GM23248 (cell line): ENCODE data around the gene TBC1D2. TPM values are rescaled to one million over a fixed set of nuclear protein-coding genes. Genes with fewer than 3 reads are reported as not detected.

Experiments
- DNase-seq: peaks from one replicate; pipeline ENCODE4 v3.0.0-alpha.2; 2015
- H2AFZ ChIP-seq: fragments of 200-600 bp; sonication (generic); 2 replicates; pipeline ENCODE4 v1.6.1; 2016; ENCODE audit warnings: antibody characterized with exemption
- H3F3A ChIP-seq: fragments of 200-600 bp; sonication (generic); 2 replicates; pipeline ENCODE4 v1.6.1; 2016; ENCODE audit warnings: mild to moderate bottlenecking, antibody characterized with exemption, mixed run types; ENCODE audit not compliant: insufficient read depth
- H3K27ac ChIP-seq: fragments of 200-600 bp; sonication (generic); 2 replicates; pipeline ENCODE4 v1.5.1; 2016; ENCODE audit warnings: mild to moderate bottlenecking
- H3K27me3 ChIP-seq: fragments of 200-600 bp; sonication (generic); replicated peaks from 2 replicates; pipeline ENCODE4 v1.6.1; 2016; ENCODE audit warnings: mild to moderate bottlenecking; ENCODE audit not compliant: insufficient read depth
- H3K36me3 ChIP-seq: fragments of 200-600 bp; sonication (generic); 2 replicates; pipeline ENCODE4 v1.6.1; 2016; ENCODE audit warnings: low read depth, mild to moderate bottlenecking
- H3K4me1 ChIP-seq: fragments of 200-600 bp; sonication (generic); 2 replicates; pipeline ENCODE4 v1.6.1; 2016; ENCODE audit warnings: mild to moderate bottlenecking; ENCODE audit not compliant: insufficient read depth
- H3K4me2 ChIP-seq: fragments of 200-600 bp; sonication (generic); one replicate; pipeline ENCODE4 v1.6.1; 2016; ENCODE audit warnings: mild to moderate bottlenecking; ENCODE audit not compliant: unreplicated experiment
- H3K4me3 ChIP-seq: fragments of 200-600 bp; sonication (generic); 2 replicates; pipeline ENCODE4 v1.5.1; 2016; ENCODE audit warnings: mild to moderate bottlenecking
- H3K79me2 ChIP-seq: fragments of 200-600 bp; sonication (generic); 2 replicates; pipeline ENCODE4 v1.6.1; 2016; ENCODE audit warnings: mild to moderate bottlenecking; ENCODE audit not compliant: insufficient read depth
- H3K9ac ChIP-seq: fragments of 200-600 bp; sonication (generic); 2 replicates; pipeline ENCODE4 v1.6.1; 2016; ENCODE audit warnings: mild to moderate bottlenecking
- H3K9me2 ChIP-seq: fragments of 200-600 bp; sonication (generic); 2 replicates; pipeline ENCODE4 v1.6.1; 2016; ENCODE audit warnings: mixed run types, mild to moderate bottlenecking, moderate library complexity; ENCODE audit not compliant: insufficient read depth
- H3K9me3 ChIP-seq: fragments of 200-600 bp; sonication (generic); one replicate; pipeline ENCODE4 v1.6.1; 2017; ENCODE audit warnings: low read depth
- H4K20me1 ChIP-seq: fragments of 200-600 bp; sonication (generic); 2 replicates; pipeline ENCODE4 v1.6.0; 2016; ENCODE audit not compliant: insufficient read depth
- EZH2 ChIP-seq: fragments of 200-600 bp; sonication (generic); IDR thresholded peaks from 2 replicates; pipeline ENCODE4 v1.6.1; 2018; ENCODE audit warnings: antibody characterized with exemption, mild to moderate bottlenecking; ENCODE audit not compliant: insufficient read depth, poor library complexity, severe bottlenecking
- EZH2phosphoT487 ChIP-seq: fragments of 200-600 bp; sonication (generic); IDR thresholded peaks from 2 replicates; pipeline ENCODE4 v1.6.1; 2018; ENCODE audit warnings: antibody characterized with exemption, moderate library complexity, mild to moderate bottlenecking, low read depth; ENCODE audit not compliant: insufficient read depth
- WGBS, 2 experiments: methylation state at CpG; one replicate each; pipeline ENCODE4 v1.1.6; 2015 to 2017; ENCODE audit warnings: low lambda C conversion rate in 2 of 2, low coverage in 1 of 2; ENCODE audit errors: missing lambda C conversion rate in 2 of 2; 5-methylcytosine and 5-hydroxymethylcytosine counted together
- in situ Hi-C: fragments of 300-500 bp; cut with MboI; formaldehyde crosslinking; loops from 2 replicates; pipeline ENCODE4 v1.15.0; 2020
- polyA plus RNA-seq: library from polyadenylated mRNA; unstranded; fragments of >200 nt; fragmentation: Nextera tagmentation; extraction: Ambion mirVana; gene quantifications from 2 replicates; pipeline ENCODE4 v1.2.1, GENCODE V29; 2016
- total RNA-seq: library from RNA; depleted of rRNA; stranded (reverse); fragments of >200 nt; shearing (Covaris generic); gene quantifications from 2 replicates; pipeline ENCODE4 v1.2.3, GENCODE V29; 2014

TBC1D2 gene
- total and polyA plus RNA-seq, 2 experiments from 2014 or later = 58.4 to 58.9 TPM

GRCh38 chr9:98181746-98182068 lies 73.7 kb downstream of the TBC1D2 start:
- 76 to 88% methylated on average over 5 of the region's 5 CpGs for WGBS, 2 experiments
- Histone ChIP-seq H3K36me3 (no peaks in the 10 kb centered on the region), H3K79me2 (no peaks in the 10 kb centered on the region), H3F3A (no peaks in the 10 kb centered on the region), H3K4me2 (no peak overlapping the region), H3K4me1 (no peaks in the 10 kb centered on the region), H3K9me3 (no peaks in the 10 kb centered on the region), H3K27me3 (no peaks in the 10 kb centered on the region), H4K20me1 (no peaks in the 10 kb centered on the region), H3K27ac (no peak overlapping the region), H3K9me2 (no peaks in the 10 kb centered on the region), H2AFZ (no peak overlapping the region), H3K4me3 (no peak overlapping the region), H3K9ac (no peak overlapping the region)
- in situ Hi-C loops = no loop called here
- TF ChIP-seq EZH2phosphoT487 (no peak), EZH2 (no peak)
- no peak for DNase-seq

DNA sequence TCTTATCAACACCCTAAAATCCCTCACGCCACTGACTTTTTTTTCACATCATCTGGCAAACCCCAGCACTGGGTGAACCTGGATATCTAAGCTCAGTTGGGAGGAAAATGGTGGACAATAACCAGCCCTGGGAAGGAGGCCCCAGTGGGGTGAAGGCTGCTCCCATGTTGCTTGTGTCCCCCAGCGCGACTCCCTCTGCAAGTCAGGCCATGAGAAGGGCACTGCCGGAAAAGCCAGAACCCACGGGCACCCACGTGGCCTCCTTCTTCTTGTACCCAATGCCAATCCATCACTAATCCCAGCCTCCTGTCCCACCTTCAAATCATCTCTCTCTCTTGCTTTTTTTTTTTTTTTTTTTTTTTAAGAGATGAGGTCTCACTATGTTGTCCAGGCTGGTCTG lies 74.5 kb downstream of the TBC1D2 start:
- Histone ChIP-seq H3K9me2 (no peaks in the 10 kb centered on the region), H3K27ac (no peak overlapping the region), H3K9me3 (no peaks in the 10 kb centered on the region), H3K36me3 (no peaks in the 10 kb centered on the region), H3K9ac (no peak overlapping the region), H3K79me2 (no peaks in the 10 kb centered on the region), H3K27me3 (no peaks in the 10 kb centered on the region), H3K4me2 (no peak overlapping the region), H3K4me3 (no peak overlapping the region), H4K20me1 (no peaks in the 10 kb centered on the region), H2AFZ (no peak overlapping the region), H3K4me1 (no peaks in the 10 kb centered on the region), H3F3A (no peaks in the 10 kb centered on the region)
- in situ Hi-C loops = no loop called here
- DNase-seq = no peak
- TF ChIP-seq EZH2 (no peak), EZH2phosphoT487 (no peak)
- WGBS, 2 experiments = 85 to 88% methylated on average over 6 of the region's 6 CpGs

DNA sequence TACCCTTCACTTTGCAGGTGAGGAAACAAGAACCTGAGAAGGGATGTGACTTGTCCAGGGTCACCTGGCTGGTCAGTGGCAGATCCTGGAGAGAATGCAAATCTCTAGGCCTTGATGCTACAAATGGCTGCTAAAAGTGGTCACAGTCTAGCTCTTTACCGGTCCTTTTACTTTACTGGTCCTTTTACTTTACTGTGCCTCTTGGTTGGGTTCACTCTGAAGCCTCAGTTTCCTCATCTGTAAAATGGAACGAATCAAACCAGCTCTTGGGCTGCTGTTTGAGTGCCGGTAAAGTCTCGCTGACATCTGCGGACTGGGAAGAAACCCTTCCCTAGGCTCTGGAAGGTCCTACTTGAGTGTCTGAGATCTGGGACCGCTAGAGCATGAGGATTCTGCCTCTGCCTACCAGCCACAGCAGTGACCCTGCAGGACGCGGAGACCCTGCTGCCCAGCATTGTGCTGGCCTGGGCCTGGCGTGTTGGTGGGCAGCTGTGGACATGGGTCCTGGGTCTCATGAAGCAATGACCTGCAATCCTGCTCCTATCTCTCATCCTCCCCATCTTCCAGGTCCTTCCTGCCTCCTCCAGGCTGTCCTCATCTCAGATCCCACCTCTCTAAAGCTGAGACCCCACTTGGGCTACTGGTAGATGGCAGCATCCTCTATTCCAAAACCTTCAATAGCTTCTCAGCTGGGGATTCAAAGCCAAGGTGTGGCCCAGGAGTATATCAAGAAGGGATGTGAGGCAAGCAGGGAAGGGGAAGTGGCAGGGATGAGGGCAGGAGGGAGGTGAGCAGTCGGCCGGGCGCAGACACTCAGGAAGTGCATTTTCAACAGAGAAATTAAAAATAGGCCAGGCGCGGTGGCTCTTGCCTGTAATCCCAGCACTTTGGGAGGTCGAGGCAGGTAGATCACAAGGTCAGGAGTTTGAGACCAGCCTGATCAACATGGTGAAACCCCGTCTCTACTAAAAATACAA lies 76.3 kb downstream of the TBC1D2 start:
- Histone ChIP-seq H2AFZ (no peak overlapping the region), H3K4me1 (no peaks in the 10 kb centered on the region), H3K4me3 (no peak overlapping the region), H3K27me3 (no peaks in the 10 kb centered on the region), H3K9ac (no peak overlapping the region), H3K79me2 (no peaks in the 10 kb centered on the region), H4K20me1 (no peaks in the 10 kb centered on the region), H3K4me2 (no peak overlapping the region), H3F3A (no peaks in the 10 kb centered on the region), H3K27ac (no peak overlapping the region), H3K9me3 (no peaks in the 10 kb centered on the region), H3K9me2 (no peaks in the 10 kb centered on the region), H3K36me3 (no peaks in the 10 kb centered on the region)
- TF ChIP-seq EZH2 (no peak), EZH2phosphoT487 (no peak)
- in situ Hi-C loops = no loop called here
- DNase-seq = no peak
- 86 to 91% methylated on average over 16 of the region's 16 CpGs for WGBS, 2 experiments

GRCh38 chr9:98176391-98177259 lies 78.8 kb downstream of the TBC1D2 start:
- Histone ChIP-seq H3K4me1 (no peaks in the 10 kb centered on the region), H3K27ac (no peak overlapping the region), H3K4me3 (no peak overlapping the region), H3F3A (no peaks in the 10 kb centered on the region), H3K27me3 (no peaks in the 10 kb centered on the region), H3K79me2 (no peaks in the 10 kb centered on the region), H3K4me2 (no peak overlapping the region), H3K36me3 (no peaks in the 10 kb centered on the region), H3K9ac (no peak overlapping the region), H2AFZ (no peak overlapping the region), H3K9me2 (no peaks in the 10 kb centered on the region), H3K9me3 (no peaks in the 10 kb centered on the region), H4K20me1 (no peaks in the 10 kb centered on the region)
- DNase-seq = no peak
- in situ Hi-C loops = no loop called here
- no peak for TF ChIP-seq EZH2
- TF ChIP-seq EZH2phosphoT487 = no peak
- WGBS, 2 experiments = 59 to 69% methylated on average over 9 of the region's 9 CpGs
